ENCODE measurements around the gene OSBPL10. TPM values are rescaled to one million over a fixed set of nuclear protein-coding genes. Genes with fewer than 3 reads are reported as not detected.

The OSBPL10 gene
- total RNA-seq, 4 donors from 2014 or later: 7.9 to 25.5 (median 11.8) TPM

- WGBS, 2 donors (ENCODE audit: low coverage in 1 of 2): 80 to 96% methylated on average over 1 to 3 of the region's 8 CpGs
- H3K27me3 ChIP-seq: no peaks in the 10 kb centered on the region
- H3K4me1 ChIP-seq: peaks cover 0 to 16% (median 0%) of the 10 kb centered on the region in 3 donors
- no peaks in the 10 kb centered on the region for H3K36me3 ChIP-seq
- no peaks in the 10 kb centered on the region for H3K9me3 ChIP-seq
- no peak overlapping the region for H3K27ac ChIP-seq
- TF ChIP-seq POLR2A (IDR thresholded peaks at IDR 0.05) (no peak), EP300 (IDR thresholded peaks at IDR 0.05) (no peak), POLR2AphosphoS5 (IDR thresholded peaks at IDR 0.05) (no peak)
- TF ChIP-seq, protein P1, sequence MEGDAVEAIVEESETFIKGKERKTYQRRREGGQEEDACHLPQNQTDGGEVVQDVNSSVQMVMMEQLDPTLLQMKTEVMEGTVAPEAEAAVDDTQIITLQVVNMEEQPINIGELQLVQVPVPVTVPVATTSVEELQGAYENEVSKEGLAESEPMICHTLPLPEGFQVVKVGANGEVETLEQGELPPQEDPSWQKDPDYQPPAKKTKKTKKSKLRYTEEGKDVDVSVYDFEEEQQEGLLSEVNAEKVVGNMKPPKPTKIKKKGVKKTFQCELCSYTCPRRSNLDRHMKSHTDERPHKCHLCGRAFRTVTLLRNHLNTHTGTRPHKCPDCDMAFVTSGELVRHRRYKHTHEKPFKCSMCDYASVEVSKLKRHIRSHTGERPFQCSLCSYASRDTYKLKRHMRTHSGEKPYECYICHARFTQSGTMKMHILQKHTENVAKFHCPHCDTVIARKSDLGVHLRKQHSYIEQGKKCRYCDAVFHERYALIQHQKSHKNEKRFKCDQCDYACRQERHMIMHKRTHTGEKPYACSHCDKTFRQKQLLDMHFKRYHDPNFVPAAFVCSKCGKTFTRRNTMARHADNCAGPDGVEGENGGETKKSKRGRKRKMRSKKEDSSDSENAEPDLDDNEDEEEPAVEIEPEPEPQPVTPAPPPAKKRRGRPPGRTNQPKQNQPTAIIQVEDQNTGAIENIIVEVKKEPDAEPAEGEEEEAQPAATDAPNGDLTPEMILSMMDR (IDR thresholded peaks at IDR 0.05): no peak
- ATAC-seq: no peak
- H3K4me3 ChIP-seq: no peak overlapping the region
These were observed 248.5 kb downstream of the OSBPL10 start for GRCh38 chr3:31732548-31732947.

- H3K27ac ChIP-seq: no peak overlapping the region
- no peak overlapping the region for H3K4me3 ChIP-seq
- H3K36me3 ChIP-seq: no peaks in the 10 kb centered on the region
- TF ChIP-seq, protein P1 (IDR thresholded peaks at IDR 0.05): no peak
- TF ChIP-seq POLR2A (IDR thresholded peaks at IDR 0.05) (no peak), EP300 (IDR thresholded peaks at IDR 0.05) (no peak), POLR2AphosphoS5 (IDR thresholded peaks at IDR 0.05) (no peak)
- no peaks in the 10 kb centered on the region for H3K9me3 ChIP-seq
- peaks cover 0 to 16% (median 0%) of the 10 kb centered on the region in 3 donors for H3K4me1 ChIP-seq
- H3K27me3 ChIP-seq: no peaks in the 10 kb centered on the region
- 95 to 98% methylated on average over 3 to 6 of the region's 8 CpGs for WGBS, 2 donors (ENCODE audit: low coverage in 1 of 2)
- no peak for ATAC-seq
These were observed 251.5 kb downstream of the OSBPL10 start for GRCh38 chr3:31729573-31729972.

DNA sequence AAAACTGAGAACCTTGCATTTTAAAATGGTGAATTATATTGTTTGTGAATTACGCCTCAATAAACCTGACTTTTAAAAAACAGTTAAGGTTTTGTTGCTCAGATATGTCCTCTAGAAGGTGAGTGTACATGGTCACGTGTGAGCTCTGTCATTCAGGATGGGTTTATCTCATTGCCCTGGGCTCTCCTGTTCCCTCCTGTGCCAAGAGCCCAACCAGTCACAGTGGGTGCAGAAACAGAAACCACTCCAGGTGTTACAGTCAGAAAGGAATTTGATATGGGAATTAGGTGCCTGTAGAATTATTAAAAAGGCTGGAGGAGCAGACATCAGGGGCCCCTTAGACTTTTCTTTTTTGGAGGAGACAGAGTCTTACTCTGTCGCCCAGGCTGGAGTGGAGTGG is 252.0 kb downstream of the OSBPL10 start:
- peaks cover 0 to 12% (median 0%) of the 10 kb centered on the region in 3 donors for H3K4me1 ChIP-seq
- H3K27me3 ChIP-seq: no peaks in the 10 kb centered on the region
- ATAC-seq: no peak
- no peaks in the 10 kb centered on the region for H3K9me3 ChIP-seq
- TF ChIP-seq EP300 (IDR thresholded peaks at IDR 0.05) (no peak), POLR2AphosphoS5 (IDR thresholded peaks at IDR 0.05) (no peak)
- TF ChIP-seq, protein P1 (IDR thresholded peaks at IDR 0.05): no peak
- WGBS, 2 donors (ENCODE audit: low coverage in 1 of 2): 89 to 93% methylated on average over 2 to 3 of the region's 3 CpGs
- H3K36me3 ChIP-seq: no peaks in the 10 kb centered on the region
- H3K27ac ChIP-seq: no peak overlapping the region
- H3K4me3 ChIP-seq: no peak overlapping the region

- Histone ChIP-seq H3K9me3 (no peaks in the 10 kb centered on the region), H3K4me1 (peaks cover 0 to 6% (median 0%) of the 10 kb centered on the region in 3 donors), H3K27me3 (no peaks in the 10 kb centered on the region), H3K27ac (no peak overlapping the region), H3K4me3 (no peak overlapping the region), H3K36me3 (no peaks in the 10 kb centered on the region)
- WGBS, 2 donors (ENCODE audit: low coverage in 1 of 2): 89 to 97% methylated on average over 2 of the region's 2 CpGs
- ATAC-seq: no peak
- TF ChIP-seq POLR2A (IDR thresholded peaks at IDR 0.05) (no peak), EP300 (IDR thresholded peaks at IDR 0.05) (no peak), POLR2AphosphoS5 (IDR thresholded peaks at IDR 0.05) (no peak)
- TF ChIP-seq, protein P1 (IDR thresholded peaks at IDR 0.05): no peak
These were observed 252.7 kb downstream of the OSBPL10 start for GRCh38 chr3:31728403-31728802.

DNA sequence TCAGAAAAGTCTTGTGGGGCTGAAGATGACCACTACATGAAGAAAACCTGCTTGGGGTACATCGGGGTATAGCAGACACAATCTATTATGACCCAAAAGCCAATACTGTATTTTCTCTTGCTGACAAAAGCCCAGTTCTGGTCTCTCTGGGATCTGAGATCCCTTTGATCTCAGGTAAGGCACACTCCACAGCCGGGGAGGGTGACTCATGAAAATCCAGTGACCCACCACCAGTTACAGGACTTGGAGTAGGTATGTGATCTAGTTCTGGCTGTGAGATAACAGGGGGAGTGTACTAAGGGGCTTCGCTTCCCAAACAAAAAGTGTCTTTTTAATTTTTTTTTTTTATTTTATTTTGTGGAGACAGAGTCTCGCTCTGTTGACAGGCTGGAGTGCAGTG is 255.1 kb downstream of the OSBPL10 start:
- TF ChIP-seq, protein P1 (IDR thresholded peaks at IDR 0.05): no peak
- TF ChIP-seq POLR2A (IDR thresholded peaks at IDR 0.05) (no peak), POLR2AphosphoS5 (IDR thresholded peaks at IDR 0.05) (no peak), EP300 (IDR thresholded peaks at IDR 0.05) (no peak)
- Histone ChIP-seq H3K27me3 (no peaks in the 10 kb centered on the region), H3K9me3 (no peaks in the 10 kb centered on the region), H3K4me1 (no peaks in the 10 kb centered on the region), H3K27ac (no peak overlapping the region), H3K4me3 (no peak overlapping the region), H3K36me3 (no peaks in the 10 kb centered on the region)
- ATAC-seq: no peak
- 85 to 100% methylated on average over 4 of the region's 4 CpGs for WGBS, 2 donors (ENCODE audit: low coverage in 1 of 2)
